GM21381 (cell line): ENCODE measurements around the gene TGFB2.
A peak's percentile ranks its signal among the peaks of the same experiment; 100 is the strongest.

Experiments
- ATAC-seq: cut with Tn5 transposase; IDR thresholded peaks from one replicate; pipeline ENCODE4 v1.9.1; 2021; ENCODE audit warnings: mild to moderate bottlenecking, moderate library complexity; ENCODE audit not compliant: unreplicated experiment

TGFB2 gene

DNA sequence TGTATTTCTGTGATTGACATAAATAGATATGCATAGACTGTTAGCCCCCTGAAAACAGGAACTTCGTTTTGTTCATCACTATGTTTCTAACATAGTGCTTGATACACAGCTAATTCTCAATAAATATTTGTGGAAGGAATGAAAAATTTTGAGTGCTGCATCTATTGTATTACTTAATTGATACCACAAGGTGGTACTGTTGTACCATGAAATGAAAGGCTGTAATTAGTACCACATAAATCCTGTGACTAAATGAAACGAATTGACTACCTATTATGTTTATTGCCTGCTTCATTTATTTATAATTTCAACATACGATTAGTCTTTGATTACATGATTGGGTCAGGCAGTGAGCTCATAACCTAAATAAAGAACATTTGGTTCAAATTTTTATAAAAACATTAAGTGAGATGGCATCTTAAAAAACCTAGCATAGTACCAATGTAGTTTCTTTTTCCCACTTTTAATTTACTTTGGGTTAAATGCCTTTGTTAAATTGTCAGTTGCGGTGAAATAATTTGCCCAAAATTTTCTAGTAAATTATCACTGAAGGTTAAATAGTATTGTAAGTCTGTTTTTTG is 15.0 kb upstream of the TGFB2 start:
- ATAC-seq, result peak; percentile 69

DNA sequence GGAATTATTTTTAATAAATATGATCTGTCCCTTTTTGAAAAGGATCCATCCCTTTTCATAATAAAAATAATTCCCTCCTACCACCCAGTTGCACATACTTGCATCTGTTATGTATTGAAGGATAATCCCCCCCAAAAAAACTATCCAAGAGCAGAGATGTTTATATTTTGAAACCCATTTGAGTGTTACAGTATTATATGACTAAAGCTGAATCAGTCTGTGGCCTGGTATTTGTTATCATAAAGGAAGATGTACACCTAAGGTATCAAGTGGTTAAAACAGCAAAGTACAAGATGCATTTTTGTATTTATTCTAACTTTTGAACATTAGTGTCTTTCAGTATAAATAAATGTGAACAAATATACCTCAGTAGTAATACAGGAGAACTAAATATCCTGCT is 12.7 kb upstream of the TGFB2 start:
- no peak for ATAC-seq

DNA sequence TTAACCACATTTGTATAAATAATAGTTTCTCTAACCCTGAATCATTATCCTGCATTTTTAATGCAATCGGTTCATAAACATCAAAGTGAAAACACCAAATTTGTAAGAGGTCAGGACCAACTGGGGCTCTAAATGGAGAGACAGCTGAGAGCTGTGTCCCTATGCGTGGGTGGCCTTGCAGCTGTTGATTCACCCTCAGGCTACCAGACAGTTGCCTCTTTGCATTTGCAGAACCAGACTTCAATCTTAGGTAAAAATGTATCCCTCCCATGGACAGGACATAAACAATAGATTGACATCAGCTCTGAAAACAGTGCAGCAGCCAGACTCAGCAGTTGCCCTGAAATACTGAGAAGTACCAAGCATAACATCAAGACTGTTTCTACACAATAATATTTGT is 8.8 kb upstream of the TGFB2 start:
- ATAC-seq, result no peak

DNA sequence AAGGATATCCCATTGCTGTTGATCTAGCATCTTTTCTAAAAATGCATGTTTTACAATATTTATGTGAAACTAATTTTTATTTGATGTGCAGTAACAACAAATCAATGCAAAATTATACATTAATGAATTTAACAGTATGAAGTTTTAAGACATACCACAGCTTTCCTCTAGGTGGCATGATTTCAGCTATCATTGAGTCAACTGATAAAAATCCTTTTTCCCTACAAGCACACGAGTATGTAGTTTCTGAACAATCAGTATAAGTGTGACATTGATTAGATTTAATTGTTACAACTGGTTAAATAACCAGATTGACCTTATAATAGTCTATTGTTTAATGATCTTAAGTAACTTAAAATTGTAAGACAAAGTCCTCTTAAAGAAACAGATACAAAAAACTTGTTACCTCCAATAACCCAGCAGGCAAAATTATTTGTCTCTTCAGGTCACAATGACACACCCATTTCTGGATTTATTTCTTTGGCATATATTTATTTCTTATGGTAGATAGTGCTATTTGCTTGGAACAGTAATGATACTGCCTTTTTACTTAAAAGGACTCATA is 5.8 kb upstream of the TGFB2 start:
- peak; percentile 74 for ATAC-seq

DNA sequence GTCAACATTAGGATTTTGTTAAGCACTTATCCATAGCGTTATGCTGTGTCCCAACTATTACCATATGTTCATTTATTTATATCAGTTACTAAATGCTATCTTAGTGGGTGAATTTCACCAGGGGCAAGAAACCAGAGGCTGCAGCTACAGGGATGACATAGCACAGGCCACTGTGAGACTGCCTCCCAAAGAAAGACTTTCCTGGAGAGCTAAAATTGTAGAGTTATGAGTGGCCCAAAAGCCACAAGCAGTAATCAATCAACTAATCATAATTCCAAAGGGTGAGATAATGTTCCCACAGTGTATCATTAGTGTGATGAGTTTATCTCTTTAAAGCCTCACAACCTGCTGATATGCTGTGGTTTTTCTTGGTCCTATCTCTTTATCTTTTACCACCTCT is 3.8 kb upstream of the TGFB2 start:
- no peak for ATAC-seq

DNA sequence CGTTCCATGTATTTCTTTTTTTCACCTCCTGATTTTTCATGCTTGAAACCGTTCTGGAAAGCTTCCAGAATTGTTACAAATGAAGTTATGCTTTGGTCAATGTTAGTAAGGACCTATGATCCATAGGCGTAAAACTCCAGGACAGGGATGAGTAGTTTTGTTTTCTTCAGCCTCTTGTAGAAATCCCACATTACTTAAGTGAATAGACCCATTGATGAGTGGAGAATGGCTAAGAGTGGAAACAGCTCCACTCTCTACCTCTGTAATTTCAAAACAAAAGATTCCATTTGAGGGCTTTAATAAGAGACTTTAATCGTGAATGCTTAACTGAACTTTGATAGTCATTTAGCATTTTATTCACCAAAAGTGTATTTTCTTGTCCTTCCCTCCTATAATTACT is 3.0 kb upstream of the TGFB2 start:
- ATAC-seq, result no peak

DNA sequence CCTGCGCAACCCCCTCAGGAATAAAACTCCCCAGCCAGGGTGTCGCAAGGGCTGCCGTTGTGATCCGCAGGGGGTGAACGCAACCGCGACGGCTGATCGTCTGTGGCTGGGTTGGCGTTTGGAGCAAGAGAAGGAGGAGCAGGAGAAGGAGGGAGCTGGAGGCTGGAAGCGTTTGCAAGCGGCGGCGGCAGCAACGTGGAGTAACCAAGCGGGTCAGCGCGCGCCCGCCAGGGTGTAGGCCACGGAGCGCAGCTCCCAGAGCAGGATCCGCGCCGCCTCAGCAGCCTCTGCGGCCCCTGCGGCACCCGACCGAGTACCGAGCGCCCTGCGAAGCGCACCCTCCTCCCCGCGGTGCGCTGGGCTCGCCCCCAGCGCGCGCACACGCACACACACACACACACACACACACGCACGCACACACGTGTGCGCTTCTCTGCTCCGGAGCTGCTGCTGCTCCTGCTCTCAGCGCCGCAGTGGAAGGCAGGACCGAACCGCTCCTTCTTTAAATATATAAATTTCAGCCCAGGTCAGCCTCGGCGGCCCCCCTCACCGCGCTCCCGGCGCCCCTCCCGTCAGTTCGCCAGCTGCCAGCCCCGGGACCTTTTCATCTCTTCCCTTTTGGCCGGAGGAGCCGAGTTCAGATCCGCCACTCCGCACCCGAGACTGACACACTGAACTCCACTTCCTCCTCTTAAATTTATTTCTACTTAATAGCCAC is 696 bp downstream of the TGFB2 start:
- peak; percentile 64 for ATAC-seq

DNA sequence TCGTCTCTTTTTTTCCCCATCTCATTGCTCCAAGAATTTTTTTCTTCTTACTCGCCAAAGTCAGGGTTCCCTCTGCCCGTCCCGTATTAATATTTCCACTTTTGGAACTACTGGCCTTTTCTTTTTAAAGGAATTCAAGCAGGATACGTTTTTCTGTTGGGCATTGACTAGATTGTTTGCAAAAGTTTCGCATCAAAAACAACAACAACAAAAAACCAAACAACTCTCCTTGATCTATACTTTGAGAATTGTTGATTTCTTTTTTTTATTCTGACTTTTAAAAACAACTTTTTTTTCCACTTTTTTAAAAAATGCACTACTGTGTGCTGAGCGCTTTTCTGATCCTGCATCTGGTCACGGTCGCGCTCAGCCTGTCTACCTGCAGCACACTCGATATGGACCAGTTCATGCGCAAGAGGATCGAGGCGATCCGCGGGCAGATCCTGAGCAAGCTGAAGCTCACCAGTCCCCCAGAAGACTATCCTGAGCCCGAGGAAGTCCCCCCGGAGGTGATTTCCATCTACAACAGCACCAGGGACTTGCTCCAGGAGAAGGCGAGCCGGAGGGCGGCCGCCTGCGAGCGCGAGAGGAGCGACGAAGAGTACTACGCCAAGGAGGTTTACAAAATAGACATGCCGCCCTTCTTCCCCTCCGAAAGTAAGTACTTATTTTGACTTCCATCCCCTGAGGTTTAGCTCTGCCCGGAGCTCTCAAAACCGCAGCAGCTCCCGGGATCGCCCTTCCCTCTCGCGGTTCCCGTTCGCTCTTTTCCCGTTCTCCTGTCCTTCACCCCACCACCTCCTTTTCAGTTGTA is 1.5 kb downstream of the TGFB2 start:
- no peak for ATAC-seq

DNA sequence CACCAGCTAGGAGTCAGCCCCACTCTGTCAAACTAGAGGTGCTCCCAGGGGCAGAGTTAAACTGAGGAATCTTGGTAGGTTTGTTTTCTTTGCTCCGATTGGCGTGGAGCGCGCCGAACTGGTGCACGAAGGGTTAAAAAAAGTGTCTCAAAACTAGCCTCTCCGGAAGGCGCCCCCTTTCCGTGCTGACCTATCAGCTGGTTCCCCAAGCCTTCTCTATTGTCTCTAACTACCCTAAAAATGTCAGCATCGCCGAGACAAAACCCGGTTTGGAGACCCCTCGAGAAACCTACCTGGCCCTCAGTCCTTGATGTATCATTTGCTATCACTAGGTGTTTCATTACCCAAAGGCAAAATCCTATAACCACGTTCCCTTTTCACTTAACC is 2.2 kb downstream of the TGFB2 start:
- no peak for ATAC-seq

DNA sequence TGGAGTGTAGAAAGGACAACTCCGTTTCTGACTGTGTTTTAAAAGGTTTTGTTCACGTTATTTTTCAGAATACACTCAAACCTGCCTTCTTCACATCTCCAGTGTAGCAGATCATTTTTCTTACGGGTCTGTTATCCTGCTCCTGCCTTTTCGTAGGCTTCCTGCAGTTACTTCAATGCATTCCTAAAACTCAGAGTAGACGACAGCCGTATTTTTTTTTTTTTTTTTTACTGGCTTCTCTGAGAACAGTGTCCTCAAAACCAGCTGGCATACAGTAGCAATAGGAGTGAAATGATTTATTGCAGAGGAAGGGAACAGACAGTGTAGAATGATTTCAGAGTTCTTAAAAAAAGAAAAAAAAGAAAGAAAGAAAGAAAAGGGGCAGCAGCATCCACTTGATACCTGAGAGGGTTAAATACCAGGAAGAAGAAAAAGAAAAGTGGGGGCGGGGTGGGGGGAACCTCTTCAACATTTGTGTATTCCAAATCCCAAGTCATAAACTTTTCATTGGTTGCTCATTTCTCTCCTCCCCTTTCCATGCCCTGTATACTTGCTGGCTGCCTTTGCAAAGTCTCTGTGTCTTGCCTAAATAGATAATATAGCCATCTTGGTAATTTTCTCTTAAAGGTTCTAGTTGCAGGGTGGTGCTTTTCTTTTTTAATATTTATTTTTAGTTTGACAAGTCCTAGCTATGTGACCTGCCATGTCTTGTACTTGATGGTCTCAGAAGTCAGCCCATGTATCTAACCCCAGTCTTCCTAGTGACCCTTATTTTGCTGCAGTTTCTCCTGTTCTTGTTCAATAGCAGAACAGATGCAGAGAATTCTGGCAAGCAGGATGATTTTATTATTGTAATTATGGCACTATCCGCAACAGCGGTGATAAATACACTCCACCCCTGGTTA is 2.8 kb downstream of the TGFB2 start:
- no peak for ATAC-seq

DNA sequence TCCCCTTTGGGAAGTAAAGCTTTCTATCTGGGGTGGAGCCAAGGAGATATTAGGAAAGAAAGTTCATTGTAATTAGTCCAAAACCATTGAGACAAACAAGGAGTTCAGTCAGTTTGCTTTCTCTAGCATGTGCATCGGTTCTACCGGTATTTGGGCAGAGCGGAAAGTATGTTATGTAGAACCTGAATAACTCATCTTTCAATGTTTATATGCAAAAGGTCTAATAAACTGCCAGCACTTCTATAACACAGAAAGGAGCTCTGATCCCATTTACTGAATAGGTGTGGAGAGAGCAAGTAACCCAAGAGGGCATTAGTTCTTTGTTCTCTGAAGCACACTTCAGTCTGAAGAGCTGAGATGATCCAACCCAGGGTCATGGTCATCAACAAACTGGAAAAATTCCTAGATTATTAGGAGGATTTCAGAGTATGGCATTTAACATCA is 3.5 kb downstream of the TGFB2 start:
- no peak for ATAC-seq

DNA sequence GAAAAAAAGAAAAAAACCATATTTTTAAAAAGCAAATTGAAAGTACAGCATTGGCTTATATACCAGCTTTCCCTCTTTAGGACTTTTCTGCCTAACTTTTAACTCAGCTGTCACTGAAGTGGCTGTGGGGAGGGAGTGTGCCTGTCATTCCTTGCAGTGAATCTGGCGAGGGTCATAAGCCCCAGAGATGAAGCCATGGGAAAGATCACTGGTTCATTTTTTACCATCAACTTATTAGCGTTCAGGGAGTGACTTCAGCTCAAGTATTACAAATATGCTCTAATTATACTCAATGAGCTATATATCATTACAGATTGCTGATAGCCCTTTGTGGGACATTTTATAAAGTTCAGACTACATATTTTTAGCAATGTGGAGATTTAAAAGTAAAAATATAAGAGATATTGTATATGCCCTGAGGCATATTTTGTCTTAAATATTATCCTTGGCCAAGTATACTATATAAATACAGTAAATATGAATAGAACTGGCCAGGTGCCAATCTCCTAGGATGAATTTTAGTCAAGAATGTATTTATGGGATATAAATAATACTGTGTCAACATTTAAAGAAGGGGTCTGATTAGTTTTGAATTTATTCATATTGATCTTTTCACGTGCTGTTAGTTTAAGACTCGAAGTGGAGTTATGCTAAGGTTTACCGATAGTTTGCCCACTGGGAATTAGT is 4.4 kb downstream of the TGFB2 start:
- no peak for ATAC-seq

DNA sequence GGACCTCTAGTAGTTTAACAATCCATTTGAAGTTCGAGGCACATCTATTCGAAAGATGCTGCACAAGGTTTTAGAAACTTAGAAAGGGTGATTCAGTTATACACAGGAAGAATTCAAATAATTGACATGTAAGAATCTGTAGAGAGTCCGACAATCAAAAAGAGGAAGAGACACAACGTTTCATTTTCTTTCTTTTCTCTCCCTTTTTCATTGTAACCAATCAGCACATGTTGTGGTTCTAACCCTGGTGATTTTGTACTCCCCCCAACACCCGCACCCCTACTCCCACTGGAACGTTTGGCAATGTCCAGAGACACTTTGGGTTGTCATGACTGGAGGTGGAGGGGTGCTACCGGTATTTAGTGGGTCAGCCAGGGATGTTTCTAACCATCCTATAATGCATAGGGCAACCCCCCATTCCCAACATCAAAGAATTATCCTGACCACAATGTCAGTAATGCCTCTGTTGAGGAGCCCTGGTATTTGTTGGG is 4.9 kb downstream of the TGFB2 start:
- ATAC-seq, result no peak

DNA sequence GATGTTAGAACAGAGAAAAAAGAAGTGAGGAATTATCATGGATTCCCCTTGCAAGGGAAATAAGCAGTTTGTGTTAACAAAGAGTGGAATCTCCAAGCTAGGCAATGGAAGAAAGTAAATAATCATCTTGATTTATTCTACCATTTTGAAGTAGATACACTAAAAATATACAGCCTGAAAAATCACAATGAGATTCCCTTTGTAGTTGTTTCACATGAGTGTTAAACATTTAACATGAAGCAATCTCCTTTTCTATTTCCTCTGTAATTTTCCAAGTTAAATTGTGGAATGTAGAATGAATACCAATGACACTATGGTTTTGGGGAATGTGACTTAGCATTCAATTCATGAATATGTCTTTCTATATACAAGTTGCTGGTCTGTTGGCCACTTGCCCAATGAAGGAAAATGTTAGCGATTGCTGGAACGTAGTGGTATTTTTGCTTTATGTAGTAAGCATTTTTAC is 5.7 kb downstream of the TGFB2 start:
- no peak for ATAC-seq

DNA sequence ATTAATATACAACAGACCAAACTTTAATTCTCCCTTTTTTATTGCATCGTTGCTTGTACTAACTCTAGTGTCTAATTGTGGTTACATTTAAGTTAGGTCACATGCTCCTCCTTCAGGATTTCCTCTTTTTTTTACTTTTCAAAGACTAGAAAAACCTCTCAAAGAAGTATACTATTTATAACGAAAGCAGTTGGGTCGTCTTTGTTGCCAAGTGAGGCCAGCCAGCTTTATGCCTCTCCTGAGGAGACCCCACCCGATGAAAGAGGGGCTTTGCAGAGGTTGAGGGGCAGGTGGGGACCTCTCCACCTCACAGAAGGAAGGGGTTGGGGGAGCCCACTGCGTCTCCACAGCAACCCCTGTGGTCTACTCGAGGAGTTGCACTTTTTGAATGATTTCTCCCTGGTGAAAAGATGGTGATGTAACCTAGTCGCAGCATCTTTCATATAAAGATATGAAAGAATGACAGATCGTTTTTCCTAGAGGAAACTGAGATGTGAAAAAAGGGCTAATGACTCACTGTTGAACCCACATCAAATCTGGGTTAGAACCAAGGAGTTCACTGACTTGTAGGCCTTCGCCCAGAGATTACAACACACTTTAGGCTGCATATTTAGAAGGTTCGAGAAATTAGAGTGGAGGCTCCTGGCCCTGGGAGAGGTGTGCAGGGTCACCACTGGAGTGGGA is 6.4 kb downstream of the TGFB2 start:
- peak; percentile 71 for ATAC-seq

DNA sequence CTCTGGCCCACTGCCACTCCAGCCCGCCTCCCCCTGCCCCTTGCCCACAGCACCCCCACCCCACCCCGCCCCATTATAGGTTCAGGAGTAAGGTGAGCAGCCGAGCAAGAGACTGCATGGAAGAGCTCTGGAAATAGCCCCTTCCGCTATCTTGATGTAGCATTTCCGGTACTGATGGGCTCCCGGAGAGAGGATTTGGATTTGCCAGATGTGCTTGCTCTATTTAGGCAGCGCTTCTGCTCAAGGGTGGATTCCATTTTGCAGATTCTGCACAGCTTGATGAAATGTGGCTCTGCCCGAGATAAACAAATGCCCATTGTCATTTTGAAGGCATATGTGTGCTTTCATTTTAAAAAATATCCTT is 6.9 kb downstream of the TGFB2 start:
- ATAC-seq, result no peak

DNA sequence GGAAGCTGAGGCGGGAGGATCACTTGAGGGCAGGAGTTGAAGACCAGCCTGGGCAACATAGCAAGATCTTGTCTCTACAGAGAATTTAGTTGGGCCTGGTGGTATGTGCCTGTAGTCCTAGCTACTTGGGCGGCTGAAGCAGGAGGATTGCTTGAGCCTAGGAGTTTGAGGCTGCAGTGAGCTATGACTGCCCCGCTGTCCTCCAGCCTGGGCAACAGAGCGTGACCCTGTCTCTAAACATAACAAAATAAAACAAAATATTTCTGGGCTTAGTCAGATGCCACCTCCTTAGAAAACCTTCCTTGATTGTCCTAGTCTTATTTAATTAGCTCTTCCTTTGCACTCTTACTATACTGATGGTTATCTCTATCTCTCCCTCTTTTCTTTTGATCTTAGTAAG is 8.5 kb downstream of the TGFB2 start:
- ATAC-seq, result no peak

DNA sequence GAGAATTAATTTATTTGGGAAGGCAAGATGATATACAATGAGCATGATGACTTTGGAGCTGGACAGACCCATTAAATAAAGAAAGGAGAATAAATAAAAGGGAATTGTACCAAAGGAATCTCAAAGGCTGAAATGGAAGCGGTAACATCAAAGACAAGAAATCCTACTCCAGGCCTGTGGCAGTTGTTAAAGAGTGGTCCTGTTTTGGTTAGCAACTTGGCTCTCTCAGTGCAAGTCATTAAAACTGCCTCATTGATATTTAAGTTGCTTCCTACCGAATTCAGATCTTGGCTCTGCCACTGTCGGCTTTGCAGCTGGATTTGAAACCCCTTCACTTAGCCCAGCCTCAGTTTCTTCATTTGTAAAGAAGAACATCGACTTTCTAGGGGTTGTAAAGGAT is 10.1 kb downstream of the TGFB2 start:
- ATAC-seq, result no peak

DNA sequence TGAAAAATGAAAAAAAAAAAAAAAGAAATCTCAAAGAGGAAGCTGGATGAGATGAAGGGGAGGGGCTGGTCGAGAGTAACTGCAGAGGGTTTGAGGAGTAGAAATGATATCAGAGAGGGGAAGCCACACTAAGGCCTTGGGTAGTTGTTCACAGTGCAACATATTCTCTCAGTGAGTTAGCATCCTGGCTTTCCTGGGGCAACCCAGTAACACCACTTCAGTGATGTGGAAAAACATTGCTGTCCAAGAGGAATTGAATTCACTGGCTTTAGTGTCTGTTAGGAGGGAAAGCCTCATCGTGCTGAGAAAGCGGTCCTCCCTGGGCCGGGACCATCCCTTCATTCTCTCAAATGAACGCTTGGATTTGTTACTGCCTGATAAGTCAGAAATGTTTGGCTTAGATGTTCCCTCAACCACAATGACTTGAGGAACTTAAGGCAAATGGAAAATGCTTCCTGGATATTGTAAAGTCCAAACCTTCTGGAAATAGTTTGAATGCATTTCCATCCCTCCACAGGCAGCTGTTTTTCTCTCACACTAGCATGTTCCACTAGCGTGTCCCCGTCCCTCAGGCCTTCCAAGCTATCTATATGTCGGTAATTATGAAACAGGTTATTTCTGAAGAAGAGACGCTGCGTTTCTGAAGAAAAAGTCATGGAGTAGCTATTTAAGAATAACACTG is 12.2 kb downstream of the TGFB2 start:
- ATAC-seq, result no peak
